ENCODE data around the gene LEP. TPM values are rescaled to one million over a fixed set of nuclear protein-coding genes. Genes with fewer than 3 reads are reported as not detected.

The LEP gene
- total and polyA plus RNA-seq, 9 of the 15 experiments (the other 6 are each of a cell fraction or from before 2014, with no cell fraction given), result not detected

- TF ChIP-seq ATF7 (IDR thresholded peaks at IDR 0.05) (no peak), POLR2AphosphoS2 (IDR thresholded peaks at IDR 0.05; ENCODE audit: low read length) (no peak), PML (IDR thresholded peaks at IDR 0.05; ENCODE audit: low read length) (peak; percentile 21; the same call in 1 of the 2 replicates), MTA3 (IDR thresholded peaks at IDR 0.05; ENCODE audit: borderline replicate concordance) (no peak), RBM25 (IDR thresholded peaks at IDR 0.05; ENCODE audit: low read depth, low read length, severe bottlenecking) (no peak), ZNF764 (CRISPR knock-in tag; IDR thresholded peaks at IDR 0.05; ENCODE audit: low read depth) (no peak), ZNF408 (CRISPR knock-in tag; IDR thresholded peaks at IDR 0.05; ENCODE audit: low read depth) (no peak), SMAD3 (CRISPR knock-in tag; conservative IDR thresholded peaks at IDR 0.05) (no peak), ZBTB49 (CRISPR knock-in tag; IDR thresholded peaks at IDR 0.05; ENCODE audit: borderline replicate concordance) (no peak), FUS (optimal IDR thresholded peaks at IDR 0.05; ENCODE audit: low read depth, low read length) (no peak), CBFA2T3 (IDR thresholded peaks at IDR 0.05) (peak; percentile 65), KDM2B (CRISPR knock-in tag; IDR thresholded peaks at IDR 0.05) (no peak), CBFA2T2 (conservative IDR thresholded peaks at IDR 0.05) (peak; percentile 32), ZNF551 (CRISPR knock-in tag; IDR thresholded peaks at IDR 0.05) (0 out of 2 replicates have a peak, but pooled peaks have one; percentile 4), ZNF395 (CRISPR knock-in tag; IDR thresholded peaks at IDR 0.05) (0 out of 2 replicates have a peak, but pooled peaks have one; percentile 9), ZNF740 (CRISPR knock-in tag; IDR thresholded peaks at IDR 0.05) (0 out of 2 replicates have a peak, but pooled peaks have one; percentile 18), ZNF740 (tag; IDR thresholded peaks at IDR 0.05) (no peak), NFIX (CRISPR knock-in tag; IDR thresholded peaks at IDR 0.05; ENCODE audit: low read depth) (no peak), TCF3 (CRISPR knock-in tag; IDR thresholded peaks at IDR 0.05) (peak; percentile 42; the same call in 1 of the 2 replicates), TEAD4 (IDR thresholded peaks at IDR 0.05; ENCODE audit: low read length) (peak; percentile 75; the same call in 1 of the 2 replicates), TEAD4 (CRISPR knock-in tag; IDR thresholded peaks at IDR 0.05; ENCODE audit: borderline replicate concordance) (no peak), TFAM (CRISPR knock-in tag; conservative IDR thresholded peaks at IDR 0.05) (no peak)
Observed at GRCh38 chr7:128259131-128260061, 18.3 kb downstream of the LEP start (continued).
